Lower lobe of right lung (tissue), 2 donors: ENCODE results near the gene OR6N2. TPM values are rescaled to one million over a fixed set of nuclear protein-coding genes. Genes with fewer than 3 reads are reported as not detected.

Experiments
- ATAC-seq, 2 donors: fragments of 200-7000 bp; cut with Tn5 transposase; one replicate each; pipeline ENCODE4 v1.9.1; 2020 to 2022; ENCODE audit warnings: mild to moderate bottlenecking in 2 of 2, moderate library complexity in 2 of 2
- DNase-seq: peaks from one replicate; pipeline ENCODE4 v3.0.0-alpha.2; 2020
- H3K27ac ChIP-seq: fragments of 200-600 bp; one replicate; pipeline ENCODE4 v1.8.0; 2022
- H3K27me3 ChIP-seq: fragments of 200-600 bp; one replicate; pipeline ENCODE4 v1.8.0; 2022; ENCODE audit warnings: low read depth
- H3K36me3 ChIP-seq: fragments of 200-600 bp; one replicate; pipeline ENCODE4 v1.8.0; 2022; ENCODE audit warnings: mild to moderate bottlenecking
- H3K4me1 ChIP-seq: fragments of 200-600 bp; one replicate; pipeline ENCODE4 v1.8.0; 2022
- H3K4me3 ChIP-seq: fragments of 200-600 bp; one replicate; pipeline ENCODE4 v1.8.0; 2022; ENCODE audit warnings: mild to moderate bottlenecking
- H3K9me3 ChIP-seq: fragments of 200-600 bp; one replicate; pipeline ENCODE4 v1.8.0; 2022
- intact Hi-C: fragments of 100-400 bp; cut with DNase I; formaldehyde crosslinking; loops from one replicate; pipeline ENCODE4 v1.11.0; 2022
- total RNA-seq: library from RNA; stranded (reverse); fragmentation: NEBNext Ultra II Directional; extraction: Animal tissue kit (Norgen Biotek cat#: 25700); gene quantifications from one replicate; pipeline ENCODE4 v1.2.1, GENCODE V29; 2021
- TF ChIP-seq, protein P1 (sequence below): fragments of 200-600 bp; IDR thresholded peaks from one replicate; pipeline ENCODE4 v1.8.0; 2022; ENCODE audit warnings: antibody characterized with exemption, mild to moderate bottlenecking
- donor health status: DM: no; HTN: yes; CAD: no; lungs with severe emphysema.

The OR6N2 gene
- total RNA-seq, 1 donor from 2014 or later = 0.30 TPM

DNA sequence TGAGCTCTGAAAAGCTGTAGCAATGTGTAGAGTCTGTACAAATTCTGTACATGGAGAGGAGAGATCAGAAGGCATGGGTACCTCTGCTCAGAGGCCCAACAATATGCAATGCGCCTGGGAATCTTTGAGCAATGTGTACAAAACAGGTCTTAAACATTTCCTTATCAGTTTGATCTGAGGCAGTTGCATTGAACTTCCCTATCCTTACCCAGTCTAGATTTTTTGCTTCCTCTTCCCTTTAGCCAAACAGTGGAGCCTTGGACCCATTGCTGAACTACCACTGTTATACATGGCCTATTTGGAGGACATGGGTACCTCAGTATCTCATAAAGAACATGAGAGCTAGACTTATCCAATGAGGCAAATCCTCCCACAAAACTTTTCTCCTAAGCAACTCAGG is 37.6 kb upstream of the OR6N2 start:
- Histone ChIP-seq H3K27me3 (no peaks in the 10 kb centered on the region), H3K27ac (peak overlapping the region; percentile 38), H3K36me3 (no peaks in the 10 kb centered on the region), H3K9me3 (no peaks in the 10 kb centered on the region), H3K4me1 (peaks cover 7% of the 10 kb centered on the region), H3K4me3 (no peak overlapping the region)
- intact Hi-C loops = no loop called here
- DNase-seq (no peak), ATAC-seq (peak; percentile 45 to 59)
- TF ChIP-seq, protein P1, sequence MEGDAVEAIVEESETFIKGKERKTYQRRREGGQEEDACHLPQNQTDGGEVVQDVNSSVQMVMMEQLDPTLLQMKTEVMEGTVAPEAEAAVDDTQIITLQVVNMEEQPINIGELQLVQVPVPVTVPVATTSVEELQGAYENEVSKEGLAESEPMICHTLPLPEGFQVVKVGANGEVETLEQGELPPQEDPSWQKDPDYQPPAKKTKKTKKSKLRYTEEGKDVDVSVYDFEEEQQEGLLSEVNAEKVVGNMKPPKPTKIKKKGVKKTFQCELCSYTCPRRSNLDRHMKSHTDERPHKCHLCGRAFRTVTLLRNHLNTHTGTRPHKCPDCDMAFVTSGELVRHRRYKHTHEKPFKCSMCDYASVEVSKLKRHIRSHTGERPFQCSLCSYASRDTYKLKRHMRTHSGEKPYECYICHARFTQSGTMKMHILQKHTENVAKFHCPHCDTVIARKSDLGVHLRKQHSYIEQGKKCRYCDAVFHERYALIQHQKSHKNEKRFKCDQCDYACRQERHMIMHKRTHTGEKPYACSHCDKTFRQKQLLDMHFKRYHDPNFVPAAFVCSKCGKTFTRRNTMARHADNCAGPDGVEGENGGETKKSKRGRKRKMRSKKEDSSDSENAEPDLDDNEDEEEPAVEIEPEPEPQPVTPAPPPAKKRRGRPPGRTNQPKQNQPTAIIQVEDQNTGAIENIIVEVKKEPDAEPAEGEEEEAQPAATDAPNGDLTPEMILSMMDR = no peak

DNA sequence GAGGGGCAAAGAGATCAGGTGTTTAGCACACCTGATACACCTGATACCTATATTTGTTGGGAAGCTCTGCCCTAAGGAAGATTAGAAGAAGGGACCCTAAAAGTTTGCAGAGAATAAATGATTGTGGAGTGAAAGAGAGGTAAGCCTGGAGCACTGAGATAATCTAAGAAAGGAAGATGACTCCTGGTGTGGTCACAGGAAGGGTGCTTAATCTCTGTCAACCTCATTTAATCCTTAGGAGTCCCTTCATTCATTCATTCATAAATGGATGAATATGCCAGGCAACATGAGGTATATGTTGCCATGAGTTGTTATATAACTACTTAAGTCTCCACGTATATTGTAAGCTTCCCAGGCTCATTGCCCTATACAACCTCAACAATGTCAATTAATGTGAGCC is 34.0 kb upstream of the OR6N2 start:
- H3K27me3 ChIP-seq = no peaks in the 10 kb centered on the region
- no peak overlapping the region for H3K4me3 ChIP-seq
- DNase-seq (no peak), ATAC-seq (no peak)
- no peaks in the 10 kb centered on the region for H3K9me3 ChIP-seq
- H3K36me3 ChIP-seq = no peaks in the 10 kb centered on the region
- peaks cover 7% of the 10 kb centered on the region for H3K4me1 ChIP-seq
- intact Hi-C loops = no loop called here
- H3K27ac ChIP-seq = no peak overlapping the region
- TF ChIP-seq, protein P1 = no peak

DNA sequence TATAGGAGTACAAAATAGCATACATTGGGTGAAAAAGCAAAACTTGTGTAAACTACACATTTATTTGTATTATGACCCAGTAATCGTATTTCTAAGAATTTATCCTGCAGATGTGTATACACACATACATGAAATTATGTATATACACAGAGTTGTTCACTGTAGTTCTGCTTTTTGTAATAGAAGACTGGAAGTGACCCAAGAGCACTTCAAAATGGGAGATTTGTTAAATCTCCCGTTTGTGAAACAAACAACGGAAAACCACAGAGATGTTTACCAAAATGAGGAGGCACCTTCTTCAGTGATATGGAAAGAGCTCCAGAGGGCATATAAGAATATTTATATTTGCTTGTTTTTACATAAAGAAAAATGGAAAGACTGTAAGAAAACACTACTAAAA is 32.2 kb upstream of the OR6N2 start:
- peaks cover 2% of the 10 kb centered on the region for H3K4me1 ChIP-seq
- intact Hi-C loops = no loop called here
- DNase-seq (no peak), ATAC-seq (no peak)
- H3K36me3 ChIP-seq = no peaks in the 10 kb centered on the region
- TF ChIP-seq, protein P1 = no peak
- no peak overlapping the region for H3K4me3 ChIP-seq
- no peaks in the 10 kb centered on the region for H3K27me3 ChIP-seq
- H3K9me3 ChIP-seq = no peaks in the 10 kb centered on the region
- H3K27ac ChIP-seq = no peak overlapping the region

DNA sequence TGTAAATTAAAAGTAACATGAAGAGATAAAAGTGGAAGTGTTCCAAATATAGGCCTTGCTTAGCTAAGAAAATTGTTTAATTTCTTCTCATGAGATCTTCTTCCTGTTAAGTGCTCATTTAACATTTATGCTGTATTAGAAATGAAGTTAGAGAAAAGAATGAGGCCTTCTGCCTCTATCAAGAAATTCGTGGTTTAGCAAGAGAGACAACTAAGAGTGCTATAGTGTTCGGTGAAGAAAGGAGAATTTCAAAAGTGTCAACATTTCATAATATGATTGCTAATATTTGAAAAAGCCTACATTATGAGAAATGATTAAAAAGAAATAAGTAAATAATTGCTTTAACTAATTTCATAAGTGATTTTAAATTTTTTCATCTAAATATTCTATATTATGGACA is 31.3 kb upstream of the OR6N2 start:
- H3K4me3 ChIP-seq = no peak overlapping the region
- H3K4me1 ChIP-seq = no peaks in the 10 kb centered on the region
- no peaks in the 10 kb centered on the region for H3K36me3 ChIP-seq
- intact Hi-C loops = no loop called here
- no peaks in the 10 kb centered on the region for H3K27me3 ChIP-seq
- ATAC-seq (no peak), DNase-seq (no peak)
- no peaks in the 10 kb centered on the region for H3K9me3 ChIP-seq
- TF ChIP-seq, protein P1 = no peak
- H3K27ac ChIP-seq = no peak overlapping the region

DNA sequence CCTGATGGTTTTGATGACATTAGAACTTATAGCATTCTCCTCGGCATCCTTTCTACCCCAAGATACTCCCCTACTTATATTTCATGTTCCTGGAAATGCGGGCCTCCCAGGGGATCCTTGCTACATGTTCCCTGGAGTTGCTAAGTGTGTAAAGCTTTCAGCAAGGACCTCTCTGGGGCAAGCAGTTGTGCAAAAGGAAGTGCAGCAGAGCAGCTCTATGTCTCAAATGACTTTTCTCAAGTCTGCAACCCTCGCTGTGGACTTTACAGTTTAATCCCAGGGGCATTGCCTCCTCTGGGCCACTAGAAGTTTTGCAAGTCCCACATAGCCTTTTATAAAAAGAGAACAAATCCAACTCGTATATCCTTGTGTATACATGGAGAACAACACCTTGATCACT is 29.3 kb upstream of the OR6N2 start:
- Histone ChIP-seq H3K27ac (no peak overlapping the region), H3K36me3 (no peaks in the 10 kb centered on the region), H3K4me1 (no peaks in the 10 kb centered on the region), H3K27me3 (no peaks in the 10 kb centered on the region), H3K4me3 (no peak overlapping the region), H3K9me3 (no peaks in the 10 kb centered on the region)
- TF ChIP-seq, protein P1 = no peak
- ATAC-seq = peak; percentile 47 to 51
- intact Hi-C loops = no loop called here
- DNase-seq = no peak

DNA sequence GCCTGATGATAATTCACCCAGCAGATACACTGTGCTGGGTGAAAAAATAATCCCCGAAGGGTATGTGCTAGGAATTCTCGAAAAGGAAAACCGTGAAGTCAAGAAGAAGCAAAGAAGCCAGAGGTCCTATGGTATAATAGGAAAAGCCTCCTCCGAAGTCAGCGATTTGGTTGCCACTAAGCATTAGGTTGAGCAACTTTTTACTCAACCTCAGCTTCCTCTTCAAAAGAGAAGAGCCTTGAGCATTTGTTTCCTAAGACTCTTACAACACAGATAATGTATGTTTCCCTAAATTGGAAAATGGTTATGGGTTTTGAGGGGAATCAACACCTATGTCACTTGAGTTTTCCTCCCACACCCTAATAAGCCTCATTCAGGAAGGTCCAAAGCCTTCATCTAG is 28.9 kb upstream of the OR6N2 start:
- no peaks in the 10 kb centered on the region for H3K9me3 ChIP-seq
- no peak overlapping the region for H3K27ac ChIP-seq
- H3K27me3 ChIP-seq = no peaks in the 10 kb centered on the region
- peak overlapping the region; percentile 7 for H3K4me3 ChIP-seq
- H3K4me1 ChIP-seq = no peaks in the 10 kb centered on the region
- DNase-seq (no peak), ATAC-seq (peak; percentile 55 to 73)
- TF ChIP-seq, protein P1 = no peak
- intact Hi-C loops = no loop called here
- no peaks in the 10 kb centered on the region for H3K36me3 ChIP-seq
